Measurements from ENCODE around the gene MRPL18.
"Not testable (repeated sequence)": the region's sequence is repeated elsewhere in the genome, so short reads cannot be mapped to it uniquely, and the experiment has no call there.

Gene MRPL18

DNA sequence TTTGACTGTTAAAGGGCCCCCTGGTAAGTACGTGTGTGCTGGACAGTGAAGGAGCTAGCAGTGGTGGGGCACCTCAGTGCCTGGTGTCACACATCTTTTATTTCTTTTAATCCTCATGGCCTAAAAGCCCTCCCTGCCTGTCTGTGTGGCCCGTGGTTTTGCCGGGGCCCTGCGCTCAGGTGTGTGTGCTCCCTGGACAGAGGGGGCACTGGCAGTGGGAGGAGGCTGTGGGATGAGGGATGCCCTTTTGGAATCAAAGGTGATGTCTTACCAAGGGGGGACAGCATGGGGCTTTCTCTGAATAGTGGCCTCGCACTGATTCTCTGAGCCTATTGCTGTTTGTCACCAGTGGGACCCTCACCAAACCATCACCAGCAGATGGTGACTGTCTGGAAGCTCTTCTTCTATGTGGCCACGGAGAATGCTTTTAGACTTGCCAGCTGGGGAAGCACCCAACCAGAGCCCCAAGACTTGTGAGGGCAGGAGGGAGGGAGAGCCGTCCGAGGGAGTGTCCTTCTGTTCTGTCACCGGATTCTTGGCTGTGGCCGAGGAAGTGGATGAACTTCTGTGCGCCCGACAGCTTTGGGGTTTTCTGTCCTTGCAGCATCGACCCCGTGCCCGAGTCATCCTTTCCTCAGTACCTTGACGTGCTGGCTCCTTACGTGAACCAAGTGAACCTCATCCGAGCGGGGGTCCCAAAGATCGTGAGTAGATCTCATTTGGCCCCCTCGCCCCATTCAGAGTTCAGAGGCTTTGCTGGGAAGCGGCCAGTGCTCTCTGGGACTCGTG lies 27.9 kb downstream of the MRPL18 start:
- DNase-seq (ENCODE audit: low read depth) = no peak

DNA sequence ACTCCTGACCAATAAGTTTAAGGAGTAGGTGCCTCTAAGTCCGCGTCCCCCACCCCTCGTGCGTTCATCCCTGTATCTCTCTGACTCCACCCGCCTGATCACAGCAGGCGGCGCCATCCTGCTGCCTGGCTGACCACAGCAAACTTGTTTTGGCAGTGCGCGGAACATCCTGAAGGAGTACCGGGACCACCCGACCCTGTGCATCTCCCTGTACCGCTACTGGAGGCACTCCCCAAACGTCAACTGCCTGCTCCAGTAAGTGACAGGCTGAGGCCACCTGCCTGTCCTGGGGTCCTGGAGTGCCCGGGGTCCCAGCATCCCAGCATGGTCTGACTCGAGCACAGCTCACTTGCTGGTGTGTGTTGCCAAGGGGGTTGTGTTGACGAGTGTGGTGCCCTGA lies 28.8 kb downstream of the MRPL18 start:
- DNase-seq (ENCODE audit: low read depth) = no peak

DNA sequence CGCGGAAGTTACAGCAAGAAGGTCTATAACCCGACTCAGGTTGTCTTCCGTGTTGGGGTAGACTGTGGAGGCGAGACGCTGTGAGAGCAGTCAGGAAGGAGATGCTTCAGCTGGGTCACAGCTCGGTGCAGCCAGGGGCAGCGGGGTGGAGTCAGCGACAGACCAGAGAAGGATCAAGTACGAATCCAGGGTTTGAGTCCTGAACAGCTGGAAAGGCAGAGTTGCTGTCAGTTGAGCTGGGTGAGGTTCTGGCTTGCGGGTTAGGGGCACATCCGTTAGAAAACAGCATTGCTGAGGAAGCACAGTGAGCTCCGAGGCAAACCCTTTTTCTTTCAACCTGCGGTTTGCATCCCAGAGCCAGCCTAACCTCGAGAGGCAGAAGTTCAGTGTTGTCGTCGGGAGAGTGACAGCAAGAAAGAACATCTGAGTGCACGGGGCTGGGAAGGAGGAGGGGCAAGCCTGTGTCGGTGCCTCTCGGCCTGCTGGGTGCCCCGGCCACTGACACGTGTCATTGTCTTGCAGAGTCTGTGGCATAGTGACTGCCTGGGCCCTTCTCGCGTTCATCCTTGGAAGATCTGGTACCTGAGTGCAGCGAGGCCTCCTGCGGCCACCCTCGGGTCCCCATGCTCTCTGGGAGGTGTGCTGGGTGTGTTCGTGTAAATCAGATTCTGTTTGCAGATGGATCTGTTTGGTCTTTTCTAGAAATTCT lies 29.8 kb downstream of the MRPL18 start:
- DNase-seq (ENCODE audit: low read depth) = no peak

DNA sequence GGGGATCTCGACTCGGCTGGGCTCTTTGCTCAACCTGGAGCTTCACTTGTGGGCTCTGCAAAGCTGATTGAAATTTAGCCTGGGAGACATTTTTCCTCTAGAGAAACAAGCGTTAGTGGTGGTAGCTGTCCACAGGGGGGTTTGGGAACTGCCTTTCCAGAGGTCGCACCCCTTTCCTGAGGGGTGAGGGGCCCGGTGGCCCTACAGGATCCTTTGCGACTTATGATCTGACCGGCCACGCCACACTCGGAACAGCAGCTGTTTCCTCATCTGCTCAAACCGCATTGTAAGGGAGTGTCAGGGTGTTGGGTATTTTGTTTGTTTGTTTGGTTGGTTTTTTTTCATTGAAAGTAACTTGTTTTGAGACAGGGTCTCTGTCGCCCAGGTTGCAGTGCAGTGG lies 30.9 kb downstream of the MRPL18 start:
- no peak for DNase-seq (ENCODE audit: low read depth)

DNA sequence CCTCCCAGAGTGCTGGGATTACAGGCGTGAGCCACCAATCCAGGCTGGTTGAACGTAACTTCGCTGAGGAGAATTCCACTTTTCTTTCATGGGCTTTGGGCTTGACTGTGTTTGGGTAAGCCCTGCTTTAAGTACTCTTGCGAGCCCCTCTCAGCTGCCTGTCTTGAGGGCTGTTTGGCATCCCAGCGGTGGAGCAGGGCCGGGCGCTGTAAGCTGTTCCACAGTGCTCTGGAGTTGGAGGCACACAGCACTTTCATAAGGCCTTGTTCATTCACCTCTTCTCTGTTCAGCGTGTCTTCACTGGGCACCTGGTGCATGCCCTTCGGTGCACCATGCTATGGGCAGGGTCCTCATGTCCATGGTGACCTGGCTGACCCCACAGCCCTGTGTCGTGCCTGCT lies 31.5 kb downstream of the MRPL18 start:
- DNase-seq (ENCODE audit: low read depth) = no peak

DNA sequence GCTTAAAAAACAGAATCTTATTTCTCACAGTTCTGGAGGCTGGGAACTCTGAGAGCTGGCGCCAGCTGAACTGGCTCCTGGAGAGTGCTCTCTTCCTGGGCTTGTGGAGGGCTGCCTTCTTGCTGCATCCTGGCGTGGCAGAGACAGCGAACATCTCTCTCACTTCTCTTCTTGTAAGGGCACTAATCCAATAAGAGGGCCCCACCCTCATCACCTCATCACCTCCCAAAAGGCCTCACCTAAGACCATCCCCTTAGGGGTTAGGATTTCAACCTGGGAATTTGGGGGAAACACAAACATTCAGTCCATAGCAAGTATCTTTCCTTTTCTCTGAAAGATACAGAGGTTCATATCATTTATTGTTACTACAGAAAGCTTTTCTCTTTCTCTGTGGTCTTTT lies 33.7 kb downstream of the MRPL18 start:
- no peak for DNase-seq (ENCODE audit: low read depth)

DNA sequence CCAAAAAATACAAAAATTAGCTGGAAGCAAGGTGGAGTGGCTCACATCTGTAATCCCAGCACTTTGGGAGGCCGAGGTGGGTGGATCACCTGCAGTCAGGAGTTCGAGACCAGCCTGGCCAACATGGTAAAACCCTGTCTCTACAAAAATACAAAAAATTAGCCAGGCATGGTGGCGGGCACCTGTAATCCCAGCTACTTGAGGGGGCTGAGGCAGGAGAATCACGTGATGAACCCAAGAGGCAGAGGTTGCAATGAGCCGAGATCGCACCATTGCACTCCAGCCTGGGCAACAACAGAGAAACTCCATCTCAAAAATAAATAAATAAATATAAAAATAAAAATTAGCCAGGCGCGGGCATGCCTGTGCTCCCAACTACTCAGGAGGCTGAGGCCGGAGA lies 34.4 kb downstream of the MRPL18 start:
- not testable (repeated sequence) for DNase-seq (ENCODE audit: low read depth)

DNA sequence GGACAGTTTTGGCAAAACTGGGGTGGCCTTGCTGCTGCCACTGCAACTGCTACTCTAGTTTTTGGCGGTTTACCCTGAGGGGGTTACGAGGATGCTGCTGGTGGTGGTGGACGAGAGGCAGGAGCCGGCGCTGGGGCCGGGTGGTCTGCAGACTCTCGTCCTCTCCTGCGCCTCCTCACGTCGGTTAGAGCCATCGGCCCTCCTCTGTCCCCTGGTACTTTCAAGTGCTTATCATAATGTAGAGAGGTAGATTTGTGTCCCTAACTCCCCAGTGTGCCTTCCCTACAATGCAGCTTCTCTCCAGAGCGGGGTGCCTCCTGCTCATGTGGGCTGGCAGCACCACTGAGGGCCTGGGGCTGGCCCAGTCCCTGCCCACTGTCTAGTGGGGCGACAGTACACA lies 35.7 kb downstream of the MRPL18 start:
- no peak for DNase-seq (ENCODE audit: low read depth)

DNA sequence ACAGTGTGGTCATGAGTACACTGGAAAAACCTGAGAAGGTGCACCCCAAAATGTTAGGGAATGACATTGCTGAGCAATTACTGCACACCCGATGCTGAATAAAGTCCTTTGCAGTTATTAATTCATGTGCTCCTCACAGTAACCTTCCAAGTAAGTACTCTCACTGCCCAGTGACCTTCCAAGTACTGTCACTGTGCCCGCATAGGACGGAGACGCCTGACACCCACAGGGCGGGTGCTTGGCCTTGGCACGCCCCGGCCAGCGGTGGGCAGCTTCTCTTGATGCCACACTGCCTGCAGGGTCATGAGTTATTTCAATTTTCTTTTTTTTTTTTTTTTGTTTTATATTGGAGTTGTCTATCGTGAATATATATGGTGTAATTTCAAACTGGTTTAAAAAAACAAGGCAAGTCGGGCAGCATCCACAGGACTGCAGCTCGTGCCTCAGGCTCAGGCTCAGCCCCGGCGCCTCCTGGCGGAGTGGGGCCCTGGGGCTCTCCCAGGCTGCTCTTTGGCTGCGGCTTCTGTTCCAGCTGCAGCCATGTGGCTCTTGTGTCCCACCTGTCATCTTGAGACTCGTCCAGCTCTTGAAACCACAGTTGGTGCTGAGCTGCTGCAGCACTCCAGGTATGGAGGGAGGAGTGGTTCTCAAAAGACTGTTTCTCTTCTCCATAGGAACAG lies 36.8 kb downstream of the MRPL18 start:
- DNase-seq (ENCODE audit: low read depth) = no peak

DNA sequence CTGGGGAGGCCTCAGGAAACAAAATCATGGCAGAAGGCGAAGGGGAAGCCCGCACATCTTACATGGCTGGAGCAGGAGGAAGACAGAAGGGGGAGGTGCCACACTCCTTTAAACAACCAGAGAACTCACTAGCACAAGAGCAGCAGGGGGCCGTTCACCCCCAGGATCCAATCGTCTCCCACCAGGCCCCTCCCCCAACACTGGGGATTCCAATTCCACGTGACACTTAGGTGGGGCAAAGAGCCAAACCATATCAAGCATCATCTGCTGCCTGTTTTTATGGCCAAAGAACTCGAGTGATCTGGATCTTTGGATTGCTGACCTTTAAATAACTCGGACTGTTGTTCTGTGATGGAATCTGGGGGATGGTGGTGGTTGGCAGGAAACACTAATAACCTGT lies 37.8 kb downstream of the MRPL18 start:
- no peak for DNase-seq (ENCODE audit: low read depth)

DNA sequence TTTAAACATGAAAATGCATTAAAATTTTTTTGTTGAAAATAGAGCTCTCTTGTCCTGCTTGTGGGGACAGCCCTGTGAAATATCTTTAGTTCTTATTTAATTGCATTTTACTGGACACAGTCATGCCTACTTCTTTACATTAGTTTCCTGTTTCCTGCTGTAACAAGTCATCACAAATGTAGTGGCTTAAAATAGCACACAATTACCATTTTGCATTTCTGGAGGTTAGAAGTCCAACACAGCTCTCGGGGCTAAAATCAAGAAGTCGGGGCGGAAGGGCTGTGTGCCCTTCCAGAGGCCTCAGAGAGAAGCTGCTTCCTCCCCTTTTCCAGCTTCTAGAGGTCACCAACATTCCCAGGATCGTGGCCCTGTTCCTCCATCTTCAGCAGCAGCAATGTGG lies 39.3 kb downstream of the MRPL18 start:
- no peak for DNase-seq (ENCODE audit: low read depth)

DNA sequence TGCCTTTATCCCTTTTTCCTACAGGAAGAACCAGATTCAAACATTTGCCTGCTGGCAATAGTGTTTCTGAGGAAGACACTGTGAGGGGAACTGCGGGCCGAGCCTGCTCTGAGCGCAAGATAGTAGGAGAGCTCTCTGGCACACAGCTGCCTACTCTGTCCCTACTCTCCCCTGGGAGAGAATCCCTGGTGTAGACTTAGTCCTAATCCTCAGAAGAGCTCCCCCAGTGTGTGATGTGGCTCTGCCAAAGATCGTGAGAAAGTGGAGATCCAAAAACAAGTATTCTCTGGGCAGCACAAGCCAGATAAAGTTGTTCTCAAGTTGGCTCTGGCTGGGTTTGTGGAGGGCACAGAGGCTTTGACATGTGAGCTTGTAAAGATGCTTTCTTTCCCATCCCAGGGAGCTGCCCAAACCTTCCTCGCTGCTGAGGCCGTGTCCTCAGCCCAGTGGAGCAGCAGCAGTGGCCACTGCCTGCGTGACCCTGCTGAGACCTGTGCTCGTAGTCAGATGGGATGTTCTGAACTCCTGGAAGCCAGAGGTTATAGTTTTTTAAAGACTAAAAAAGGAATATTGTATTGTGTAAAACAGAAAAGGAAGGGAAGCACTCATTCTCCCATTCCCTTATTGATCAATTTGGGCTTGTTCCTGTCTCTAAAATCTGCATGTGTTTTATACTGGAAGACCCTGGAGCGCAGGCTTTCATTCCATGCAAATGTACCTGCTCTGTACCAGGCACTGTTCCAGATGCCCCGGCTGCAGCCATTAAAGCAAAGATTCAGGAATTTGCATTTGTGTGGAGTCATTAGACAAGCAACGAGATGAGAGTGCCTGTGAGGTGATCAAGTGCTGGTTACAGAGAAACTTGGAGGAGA lies 40.5 kb downstream of the MRPL18 start:
- DNase-seq (ENCODE audit: low read depth) = no peak

DNA sequence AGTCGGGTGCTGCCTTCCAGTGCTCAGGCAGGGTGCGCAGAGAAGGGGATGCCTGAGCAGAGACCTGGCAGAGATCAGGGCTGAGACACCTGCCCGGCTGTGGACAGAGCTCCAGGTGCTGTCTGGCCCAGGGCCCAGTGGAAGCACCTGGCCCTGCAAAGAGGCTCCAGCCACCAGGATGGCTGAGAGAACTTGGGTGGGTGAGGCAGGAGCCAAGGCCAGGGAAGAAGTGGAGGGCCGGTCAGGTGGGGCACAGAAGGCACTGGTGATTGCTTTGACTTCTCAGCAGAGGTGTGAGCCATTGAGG lies 41.1 kb downstream of the MRPL18 start:
- no peak for DNase-seq (ENCODE audit: low read depth)

DNA sequence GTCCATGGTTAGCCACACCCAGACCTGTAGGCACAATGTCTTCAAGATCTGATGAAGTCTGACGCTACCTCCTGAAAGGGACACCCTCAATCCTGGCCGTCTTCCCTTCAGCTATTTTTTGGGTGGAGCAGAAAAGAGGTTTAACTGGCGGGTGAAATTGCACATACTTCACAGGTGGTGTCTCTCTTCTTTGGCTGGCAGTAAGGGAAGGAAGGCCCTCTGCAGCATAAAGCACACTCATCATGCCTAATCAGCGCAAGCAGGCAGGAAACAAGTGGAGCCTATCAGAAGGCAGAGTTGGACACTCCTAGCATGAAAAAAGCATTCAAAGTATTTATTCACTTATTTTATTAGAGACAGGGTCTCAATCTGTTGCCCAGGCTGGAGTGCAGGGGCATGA lies 42.7 kb downstream of the MRPL18 start:
- DNase-seq (ENCODE audit: low read depth) = no peak

DNA sequence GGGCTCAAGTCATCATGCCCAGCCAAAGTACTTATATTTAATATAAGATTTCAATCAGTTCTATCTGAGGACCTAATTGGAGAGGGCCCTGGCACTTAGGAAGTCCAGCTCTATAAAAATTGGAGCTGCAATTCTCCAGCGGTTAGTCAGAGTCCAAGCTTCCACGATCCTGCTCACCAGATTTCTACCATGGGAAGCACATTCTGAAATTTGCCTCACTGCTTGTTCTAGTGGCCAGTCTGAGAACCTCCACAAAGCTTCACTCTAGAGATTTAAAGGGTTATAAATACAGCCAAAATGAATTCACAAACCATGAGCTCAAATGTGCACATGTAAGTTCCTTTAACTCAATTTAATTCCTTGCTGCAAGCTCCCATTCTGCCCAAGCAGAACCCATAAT lies 43.3 kb downstream of the MRPL18 start:
- no peak for DNase-seq (ENCODE audit: low read depth)

DNA sequence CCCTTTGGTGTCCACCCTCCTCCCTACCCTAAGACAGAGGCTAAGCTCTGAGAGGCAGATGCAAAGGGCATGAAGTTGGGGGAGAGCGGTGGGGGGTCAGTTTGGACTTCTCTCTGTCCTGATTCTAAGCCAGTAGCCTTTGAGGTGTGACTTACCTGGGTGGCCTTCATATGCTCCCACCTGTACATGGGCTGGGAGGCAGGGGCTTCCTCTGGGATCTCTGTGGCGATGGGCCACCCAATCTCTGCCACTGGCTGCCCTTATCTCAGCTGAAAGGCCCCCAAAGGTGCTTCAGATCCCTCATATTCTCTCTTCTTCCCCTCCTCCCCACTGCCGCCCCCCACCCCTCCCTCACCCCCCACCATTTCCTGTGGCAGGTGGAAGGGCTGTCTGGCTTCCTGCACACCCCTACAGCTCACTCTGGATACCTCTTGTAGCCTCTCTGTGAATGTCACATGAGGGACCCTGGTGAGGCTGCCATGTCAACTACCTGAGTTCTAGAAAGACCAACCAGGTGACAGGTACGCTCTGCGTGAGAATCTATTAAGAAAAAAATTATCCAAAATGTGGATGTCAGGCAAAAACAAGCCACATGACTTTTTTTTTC lies 43.8 kb downstream of the MRPL18 start:
- DNase-seq (ENCODE audit: low read depth) = no peak

DNA sequence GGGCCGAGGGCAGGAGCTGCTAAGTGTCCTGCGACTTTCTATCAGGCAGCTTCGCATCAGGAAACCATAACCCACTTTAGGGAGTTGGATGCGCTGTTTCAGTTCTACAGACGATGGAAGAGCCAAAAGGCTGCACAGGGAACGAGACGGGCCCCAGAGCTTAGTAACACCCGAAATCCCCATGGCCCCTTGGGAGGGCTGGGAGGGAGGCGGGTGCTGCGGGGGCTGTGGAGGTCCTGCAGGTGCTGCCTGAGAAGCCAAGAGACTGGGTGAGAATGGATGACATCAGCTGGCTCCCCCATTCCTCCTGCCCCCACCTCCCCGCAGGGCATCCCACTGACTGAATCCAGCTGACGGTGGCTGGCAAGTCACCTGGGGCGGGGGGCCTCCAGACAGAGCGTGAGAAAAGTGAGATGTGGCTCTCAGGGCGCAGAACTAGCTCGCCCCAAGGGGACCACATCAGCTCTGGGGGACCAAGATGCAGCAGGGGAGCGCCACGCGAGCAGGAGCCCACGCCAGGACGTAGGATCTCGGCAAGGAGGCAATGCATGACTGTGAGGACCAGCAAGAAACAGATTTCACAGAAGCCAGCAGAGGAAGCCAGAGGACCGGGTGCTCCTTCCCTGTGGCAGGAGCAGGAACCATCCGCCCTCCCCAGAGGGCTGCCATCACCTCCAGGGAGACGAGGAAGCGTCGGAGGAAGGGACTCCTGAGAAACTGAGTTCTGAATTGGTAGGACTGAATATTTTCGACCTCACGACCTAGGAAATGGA lies 46.6 kb downstream of the MRPL18 start:
- DNase-seq (ENCODE audit: low read depth) = no peak

DNA sequence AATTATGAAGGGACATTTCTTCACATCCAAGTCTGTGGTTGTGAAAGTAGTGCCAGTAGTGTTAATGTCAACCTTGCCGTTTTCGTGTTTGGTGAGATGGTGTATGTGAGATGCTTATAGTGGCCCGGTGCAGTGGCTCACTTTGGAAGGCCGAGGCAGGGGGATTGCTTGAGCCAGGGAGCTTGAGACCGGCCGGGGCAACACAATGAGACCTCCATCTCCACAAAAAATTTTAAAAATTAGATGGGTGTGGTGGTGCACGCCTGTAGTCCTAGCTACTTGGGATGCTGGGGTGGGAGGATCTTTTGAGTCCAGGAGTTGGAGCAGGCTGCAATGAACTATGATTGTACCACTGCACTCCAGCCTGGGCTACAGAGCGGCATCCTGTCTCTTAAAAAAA lies 47.2 kb downstream of the MRPL18 start:
- no peak for DNase-seq (ENCODE audit: low read depth)

DNA sequence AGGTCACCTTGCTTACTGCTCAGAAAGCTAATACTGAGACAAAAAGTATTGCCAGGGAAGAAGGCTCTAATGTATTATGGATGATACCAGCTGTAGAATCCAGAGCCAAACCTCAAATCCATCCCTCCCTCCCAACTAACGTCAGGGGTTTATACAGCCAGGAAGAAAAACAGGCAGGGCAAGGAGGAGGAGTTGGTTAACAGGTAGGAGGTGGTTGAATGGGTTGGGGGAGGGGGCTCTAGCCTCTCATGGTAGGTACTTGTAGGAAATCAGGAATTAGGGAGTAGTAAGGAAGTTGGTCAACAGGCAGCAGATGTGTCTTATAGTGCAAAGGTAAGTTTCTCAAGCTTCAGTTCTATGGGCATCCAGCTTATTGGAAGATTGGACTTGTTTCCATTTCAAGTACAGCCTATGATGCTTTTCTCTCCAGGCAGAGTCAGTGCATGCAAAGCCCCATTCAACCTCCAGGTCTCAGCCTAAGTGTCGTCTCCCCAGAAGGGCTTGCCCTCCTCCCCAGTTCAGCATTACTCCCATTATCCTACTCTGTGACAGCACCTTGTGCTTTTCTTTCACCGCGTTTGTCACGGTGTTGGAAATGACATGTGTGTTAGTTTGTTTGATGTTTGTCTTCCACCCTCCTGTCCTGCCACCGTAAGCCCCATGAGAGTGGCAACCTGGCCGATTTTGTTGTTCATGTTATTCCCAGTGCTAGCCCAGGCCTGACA lies 47.9 kb downstream of the MRPL18 start:
- no peak for DNase-seq (ENCODE audit: low read depth)

DNA sequence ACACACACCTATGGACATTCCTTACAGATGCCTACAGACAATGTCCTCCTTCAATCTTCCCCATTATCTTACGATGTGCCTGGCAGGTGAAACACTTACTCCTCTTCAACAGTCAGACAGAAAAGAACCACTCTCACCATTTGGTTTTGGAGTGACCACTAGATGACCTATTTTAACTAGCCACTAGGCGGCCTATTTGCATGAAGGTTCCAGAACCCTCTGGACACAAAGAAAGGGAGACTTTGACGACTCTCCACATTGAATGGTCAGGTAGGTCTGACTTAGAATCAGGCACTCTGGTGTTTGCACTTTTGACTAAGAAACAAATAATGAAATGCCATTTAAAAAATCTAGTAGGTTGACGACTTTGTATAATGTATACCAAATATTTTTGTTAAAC lies 51.8 kb downstream of the MRPL18 start:
- DNase-seq (ENCODE audit: low read depth) = no peak
